Stimulated activated CD8-positive, alpha-beta memory T cell treated with anti-CD3 and anti-CD28 coated beads, Interleukin-12 subunit alpha, Interleukin-12 subunit beta, amount 100 ng/mL, for 4 hours (primary cell): ENCODE results near the gene PARP3.

ENCODE experiments used
- DNase-seq: peaks from one replicate; pipeline ENCODE4 v3.0.0-alpha.2; 2020; ENCODE audit warnings: low read depth

The PARP3 gene

DNA sequence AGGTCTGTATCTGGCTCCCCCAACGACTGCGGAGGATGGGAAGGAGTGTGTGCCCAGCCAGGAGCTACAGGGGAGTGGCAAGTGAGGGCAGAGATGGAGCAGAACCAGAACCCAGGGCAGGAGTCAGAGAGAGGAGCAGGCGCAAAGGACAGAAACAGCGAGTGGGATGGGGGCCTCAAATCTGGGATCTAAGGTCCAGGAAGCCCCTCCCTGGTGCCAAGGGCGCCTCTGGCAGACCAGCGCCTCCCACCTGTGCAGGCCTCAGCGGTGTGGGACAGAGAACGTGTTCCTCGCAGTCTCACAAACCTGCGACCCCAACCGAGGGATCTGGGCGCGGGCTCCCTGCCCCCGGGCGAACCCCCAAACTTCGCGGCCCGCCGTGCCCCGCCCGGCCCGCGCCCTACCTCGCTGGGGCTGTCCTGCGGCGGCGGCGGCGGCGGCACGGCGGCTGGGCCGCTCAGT, 24.8 kb downstream of the PARP3 start:
- DNase-seq: no peak

DNA sequence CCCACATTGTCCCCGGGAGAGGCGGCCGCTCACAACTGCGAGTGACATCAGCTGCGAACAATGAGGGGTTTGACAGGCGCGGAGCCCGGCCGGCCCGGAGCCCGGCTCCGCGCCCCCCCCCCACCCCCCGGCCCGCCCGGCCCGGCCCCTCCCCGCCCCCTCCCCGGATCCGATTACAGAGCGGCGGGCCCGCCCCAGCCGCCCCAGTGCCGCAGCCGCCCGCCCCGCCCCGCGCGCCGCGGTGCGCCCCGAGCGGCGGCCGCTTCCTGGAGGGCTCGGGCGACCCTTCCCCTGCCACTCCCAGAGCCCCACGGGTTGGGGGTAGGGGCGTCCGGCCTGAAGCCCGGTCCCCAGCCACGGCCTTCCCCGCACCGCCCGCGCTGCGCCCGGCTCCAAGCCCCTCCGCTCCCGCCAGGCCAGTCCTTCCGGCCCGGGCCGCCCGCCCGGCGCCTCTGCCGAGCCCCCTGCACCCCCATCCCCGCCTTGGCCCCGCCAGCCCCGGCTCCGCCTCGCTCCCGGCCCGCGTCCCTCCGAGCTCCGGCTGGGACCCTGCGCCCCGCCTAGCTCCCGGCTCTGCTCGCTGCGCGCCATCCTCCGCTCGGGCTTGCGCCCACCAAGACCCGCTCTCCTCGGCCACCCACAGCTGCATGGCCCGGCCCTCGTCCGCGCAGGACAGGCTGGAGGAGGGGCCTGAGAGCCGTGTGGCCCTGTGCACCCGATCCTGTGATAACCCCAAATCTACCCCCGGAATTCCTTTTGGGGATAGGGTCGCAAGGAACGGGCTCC, 25.4 kb downstream of the PARP3 start, which contains the start of gene PCBP4:
Gene PCBP4, minus strand, starts transcription at position 71 of the 786 bp plus-strand sequence. CDS start 6,214 bp downstream, outside the sequence.
- no peak for DNase-seq

DNA sequence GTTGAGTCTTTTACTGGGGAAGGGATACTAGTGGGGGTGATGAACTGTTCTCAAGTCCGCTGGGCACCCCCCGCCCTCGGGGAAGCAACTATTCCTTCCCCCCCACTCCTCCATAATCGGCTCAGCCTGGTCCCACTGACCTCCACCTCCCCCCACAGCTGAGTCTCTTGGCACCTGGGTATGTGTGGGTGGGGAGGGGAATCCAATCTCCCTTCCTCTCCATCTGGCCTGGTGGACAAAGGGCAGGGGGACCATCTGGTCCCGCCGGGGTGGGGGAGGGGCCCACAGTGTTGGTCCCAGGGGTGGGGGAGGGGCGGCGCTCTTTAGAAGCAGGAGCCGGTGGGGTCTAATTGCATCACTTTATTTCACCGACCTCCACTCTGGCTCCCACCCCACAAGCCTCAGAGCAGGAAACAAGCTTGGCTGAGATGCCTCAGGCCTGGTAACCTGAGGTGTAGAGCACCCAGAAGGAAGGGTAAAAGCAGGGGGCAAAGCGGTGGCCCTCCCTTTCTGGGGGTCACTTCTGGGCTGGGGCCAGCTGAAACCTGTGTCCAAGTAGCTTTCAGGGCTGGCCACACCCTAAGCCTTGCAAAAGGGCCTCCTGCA, 26.1 kb downstream of the PARP3 start:
- DNase-seq: no peak

GRCh38 chr3:51968883-51969678, 26.9 kb downstream of the PARP3 start:
- DNase-seq: no peak

- no peak for DNase-seq
These were observed 27.7 kb downstream of the PARP3 start for GRCh38 chr3:51969841-51970240.

GRCh38 chr3:51970606-51971300, 28.6 kb downstream of the PARP3 start:
- DNase-seq: no peak

DNA sequence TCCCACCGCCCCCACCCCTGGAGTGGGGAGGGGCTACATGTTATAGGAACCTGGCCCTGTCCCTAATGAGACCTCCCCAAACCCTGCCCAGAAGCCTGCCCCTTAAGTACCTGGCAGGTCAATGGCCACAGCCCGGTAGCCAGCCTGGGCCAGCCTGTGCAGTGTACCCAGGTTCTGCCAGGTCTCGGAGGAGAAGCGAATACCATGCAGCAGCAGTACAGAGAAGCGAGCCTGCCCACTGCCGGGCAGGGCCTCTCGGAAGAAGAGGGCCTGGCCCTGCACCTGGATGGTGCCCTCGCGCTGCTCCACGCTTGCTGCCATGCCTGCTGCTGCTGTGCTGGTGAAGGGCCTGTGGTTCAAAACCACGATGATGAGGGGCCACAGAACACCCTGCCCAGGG, 29.2 kb downstream of the PARP3 start:
- no peak for DNase-seq

DNA sequence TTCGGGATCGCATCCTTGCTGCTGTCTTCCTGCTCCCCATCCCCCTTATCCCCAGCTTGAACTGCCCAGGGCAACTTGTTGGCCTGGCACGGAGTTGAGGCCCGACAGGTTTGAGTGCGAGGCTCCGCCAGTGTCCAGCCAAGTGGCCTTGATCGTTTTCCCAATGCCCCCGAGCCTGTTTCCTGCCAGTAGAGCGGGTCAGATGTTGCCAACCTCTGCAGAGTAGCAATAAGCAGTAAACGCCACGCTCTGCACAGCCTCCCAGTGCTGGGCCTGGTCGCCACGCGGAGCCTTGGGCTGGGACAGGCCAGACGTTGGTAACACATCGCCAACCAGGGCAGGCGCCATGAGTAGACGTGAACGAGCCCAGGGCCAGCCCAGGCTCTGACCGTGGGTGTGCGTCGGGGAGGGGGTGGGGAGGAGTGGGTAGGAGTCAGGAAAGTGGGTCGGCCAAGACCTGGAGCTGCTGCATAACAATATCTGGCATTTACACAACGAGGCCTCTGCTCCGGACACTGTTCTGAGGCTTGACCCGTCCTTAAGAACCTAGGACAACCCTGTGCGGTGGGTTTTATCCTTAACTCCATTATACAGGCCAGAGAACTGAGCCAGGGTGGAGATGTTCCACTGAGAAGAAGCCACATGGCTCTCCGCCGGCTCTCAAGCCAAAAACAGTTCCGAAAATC, 32.3 kb downstream of the PARP3 start:
- no peak for DNase-seq

- DNase-seq: peak; percentile 59
These were observed 33.0 kb downstream of the PARP3 start, which contains the start of gene ABHD14A for GRCh38 chr3:51974963-51975851. Gene ABHD14A (plus strand): TSS chr3:51975064. CDS start chr3:51975136, 72 bp downstream.

DNA sequence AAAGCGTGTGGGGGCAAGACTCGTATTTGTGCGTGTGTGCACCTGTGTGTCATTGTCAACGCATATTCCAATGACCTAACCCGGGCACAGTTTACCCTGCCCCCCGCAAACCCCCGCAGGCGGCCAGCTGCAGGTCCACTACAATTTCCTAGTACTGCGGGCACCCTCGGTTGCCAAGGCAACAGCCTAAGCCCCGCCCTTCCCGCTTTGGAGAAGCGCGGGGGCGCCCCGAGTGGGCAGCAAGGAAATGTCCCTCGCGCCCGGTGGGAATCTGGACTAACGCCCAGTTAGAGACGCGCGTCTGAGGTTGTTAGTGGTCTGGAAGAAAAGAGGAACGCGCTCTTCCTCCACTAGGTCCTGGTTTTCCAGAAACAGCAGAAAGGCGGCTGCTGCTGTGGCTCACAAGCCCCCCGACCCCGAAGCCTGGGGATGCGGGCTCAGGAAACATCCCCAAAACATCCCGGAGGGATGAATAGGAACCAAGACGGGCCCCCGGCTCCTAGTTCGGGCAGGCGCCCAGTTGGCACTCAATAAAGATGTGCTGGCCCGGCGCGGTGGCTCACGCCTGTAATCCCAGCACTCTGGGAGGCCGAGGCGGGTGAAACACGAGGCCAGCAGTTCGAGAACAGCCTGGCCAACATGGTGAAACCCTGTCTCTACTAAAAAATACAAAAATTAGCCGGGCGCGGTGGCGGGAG, 33.8 kb downstream of the PARP3 start:
- no peak for DNase-seq

- no peak for DNase-seq
These were observed 35.4 kb downstream of the PARP3 start for GRCh38 chr3:51977446-51978142.

- no peak for DNase-seq
These were observed 36.0 kb downstream of the PARP3 start for GRCh38 chr3:51978143-51978502.

- no peak for DNase-seq
These were observed 38.1 kb downstream of the PARP3 start for GRCh38 chr3:51980253-51980652.

DNA sequence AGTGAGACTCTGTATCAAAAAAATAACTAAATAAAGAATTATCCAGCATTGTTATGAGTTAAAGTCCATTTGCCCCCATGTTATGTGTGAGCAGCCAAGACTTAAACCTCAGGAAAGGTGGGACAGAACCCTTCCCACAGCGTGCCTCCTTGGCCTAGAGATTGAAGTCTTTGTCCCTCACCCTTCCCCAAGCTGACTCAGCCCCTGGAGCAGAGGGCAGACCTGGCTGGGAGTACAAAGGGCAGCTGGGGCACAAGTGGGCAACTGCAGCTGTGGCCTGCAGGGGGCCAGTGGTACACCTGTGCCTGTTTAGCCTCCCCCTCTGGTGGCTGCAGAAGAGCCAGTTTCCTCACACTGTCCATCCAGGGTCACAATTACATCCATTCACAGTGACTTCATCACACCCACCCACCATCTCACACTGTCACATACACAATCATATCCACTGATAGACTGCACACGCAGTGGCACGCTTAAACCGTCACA, 40.2 kb downstream of the PARP3 start:
- DNase-seq: no peak

DNA sequence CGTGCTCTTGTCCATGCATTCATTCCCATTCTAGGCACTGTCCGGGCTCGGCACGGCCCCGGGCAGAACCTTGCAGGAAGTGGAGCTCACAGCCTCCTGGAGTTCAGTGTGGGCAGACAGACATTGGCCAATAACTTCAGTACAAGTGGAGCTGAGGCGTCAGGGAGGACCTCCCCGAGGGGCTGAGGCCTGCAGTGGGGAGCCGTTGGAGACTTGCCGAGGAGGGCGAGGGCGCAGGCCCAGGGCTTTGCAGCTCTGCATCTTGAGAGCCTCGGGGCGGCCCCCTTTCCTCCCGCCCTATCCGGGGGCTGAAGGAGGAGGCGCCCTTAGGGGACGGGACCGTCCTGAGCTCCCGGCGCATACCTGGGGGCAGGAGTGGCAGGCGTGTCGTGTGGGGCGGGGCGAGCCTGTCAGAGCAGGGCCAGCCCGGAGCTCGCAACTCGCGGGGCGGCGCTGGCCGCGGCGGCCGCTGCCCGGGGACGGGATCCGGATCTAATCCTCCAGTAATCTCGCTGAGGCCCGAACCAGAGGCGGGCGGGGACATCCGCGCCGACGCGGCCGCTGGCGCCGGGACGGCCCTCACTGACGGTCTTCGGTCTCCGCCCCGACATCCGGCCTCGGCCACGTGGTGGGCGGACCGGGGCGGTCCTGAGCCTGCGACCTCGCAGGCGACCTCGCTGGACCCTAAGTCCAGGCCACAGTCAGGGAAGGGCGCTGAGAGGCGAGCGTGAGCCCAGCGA, 40.8 kb downstream of the PARP3 start, which contains the start of gene ACY1:
Gene ACY1, plus strand, starts transcription at position 698 of the 740 bp plus-strand sequence. CDS start 530 bp downstream, outside the sequence.
- peak; percentile 62 for DNase-seq

- DNase-seq: no peak
These were observed 41.6 kb downstream of the PARP3 start for GRCh38 chr3:51983578-51984268.

DNA sequence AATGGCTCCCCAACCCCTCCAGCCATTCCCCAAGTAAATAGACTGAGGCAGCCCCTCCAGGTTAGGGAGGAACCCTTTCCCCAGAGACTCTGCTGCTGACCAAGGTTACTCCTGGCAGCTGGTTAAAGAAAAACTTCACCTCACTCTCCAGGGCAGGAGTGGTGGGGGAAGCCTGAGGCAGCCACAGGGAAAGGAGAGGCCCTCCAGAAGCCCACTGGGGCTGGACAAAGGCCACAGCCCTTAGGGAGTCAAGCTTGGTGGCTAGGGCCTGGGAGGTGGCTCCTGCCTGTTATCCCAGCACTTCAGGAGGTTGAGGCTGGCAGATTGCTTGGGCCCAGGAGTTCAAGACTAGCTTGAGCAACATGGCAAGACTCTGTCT, 42.1 kb downstream of the PARP3 start:
- no peak for DNase-seq

DNA sequence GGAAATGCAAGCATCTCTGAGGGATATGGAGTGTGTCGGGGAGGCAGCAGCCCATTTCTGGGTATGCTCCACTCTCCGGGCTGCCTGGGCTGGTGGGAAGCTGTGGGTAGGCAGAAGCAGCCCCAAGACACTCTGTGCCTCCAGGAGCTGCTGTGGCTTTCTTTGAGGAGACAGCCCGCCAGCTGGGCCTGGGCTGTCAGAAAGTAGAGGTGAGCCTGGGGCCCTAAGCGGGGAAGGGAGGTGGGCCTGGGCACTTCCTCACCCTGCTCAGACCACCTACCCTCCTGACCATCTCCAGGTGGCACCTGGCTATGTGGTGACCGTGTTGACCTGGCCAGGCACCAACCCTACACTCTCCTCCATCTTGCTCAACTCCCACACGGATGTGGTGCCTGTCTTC, 42.9 kb downstream of the PARP3 start:
- no peak for DNase-seq
